HG03064 (cell line): ENCODE data around the gene GNG2.
A peak's percentile ranks its signal among the peaks of the same experiment; 100 is the strongest.

Experiments used
- ATAC-seq: cut with Tn5 transposase; IDR thresholded peaks from one replicate; pipeline ENCODE4 v1.9.1; 2021; ENCODE audit warnings: low read depth; ENCODE audit not compliant: unreplicated experiment

GNG2 gene

GRCh38 chr14:51852541-51852940 lies 7.9 kb upstream of the GNG2 start:
- no peak for ATAC-seq

GRCh38 chr14:51855234-51855633 lies 5.2 kb upstream of the GNG2 start:
- no peak for ATAC-seq

GRCh38 chr14:51856792-51857296 lies 3.6 kb upstream of the GNG2 start:
- ATAC-seq: no peak

GRCh38 chr14:51859131-51859530 lies 1.3 kb upstream of the GNG2 start:
- no peak for ATAC-seq

GRCh38 chr14:51860825-51861499 lies 550 bp downstream of the GNG2 start:
- ATAC-seq: no peak

GRCh38 chr14:51862176-51862796 lies 1.9 kb downstream of the GNG2 start:
- no peak for ATAC-seq

GRCh38 chr14:51862860-51863259 lies 2.4 kb downstream of the GNG2 start:
- ATAC-seq: no peak

GRCh38 chr14:51865953-51866747 lies 5.7 kb downstream of the GNG2 start:
- ATAC-seq: peak; percentile 38

- ATAC-seq: no peak
These were observed 7.3 kb downstream of the GNG2 start for GRCh38 chr14:51867741-51868140.

GRCh38 chr14:51868405-51868804 lies 8.0 kb downstream of the GNG2 start:
- no peak for ATAC-seq

- no peak for ATAC-seq
These were observed 9.1 kb downstream of the GNG2 start for GRCh38 chr14:51869411-51870100.

- ATAC-seq: no peak
These were observed 10.2 kb downstream of the GNG2 start for GRCh38 chr14:51870606-51871005.

GRCh38 chr14:51871846-51872245 lies 11.4 kb downstream of the GNG2 start:
- no peak for ATAC-seq

GRCh38 chr14:51872396-51872795 lies 12.0 kb downstream of the GNG2 start:
- no peak for ATAC-seq

GRCh38 chr14:51873221-51873893 lies 12.9 kb downstream of the GNG2 start:
- ATAC-seq: peak; percentile 93

GRCh38 chr14:51877810-51878209 lies 17.4 kb downstream of the GNG2 start:
- ATAC-seq: no peak

- no peak for ATAC-seq
These were observed 18.8 kb downstream of the GNG2 start for GRCh38 chr14:51879170-51879569.

GRCh38 chr14:51880835-51881580 lies 20.6 kb downstream of the GNG2 start:
- peak; percentile 48 for ATAC-seq

GRCh38 chr14:51881636-51882035 lies 21.2 kb downstream of the GNG2 start:
- no peak for ATAC-seq

GRCh38 chr14:51883232-51883631 lies 22.8 kb downstream of the GNG2 start:
- no peak for ATAC-seq
